OCI-LY7 (cell line): Measurements from ENCODE around the gene DNASE2B.

ENCODE experiments used
- CTCF ChIP-seq: fragments of 200-600 bp; sonication (generic); conservative IDR thresholded peaks from 2 replicates; pipeline ENCODE4 v1.5.1; 2014; ENCODE audit warnings: mild to moderate bottlenecking, antibody characterized with exemption, low read length, moderate library complexity, mixed read lengths
- EZH2phosphoT487 ChIP-seq: fragments of 200-600 bp; sonication (generic); IDR thresholded peaks from 2 replicates; pipeline ENCODE4 v1.6.1; 2018; ENCODE audit warnings: low read depth, borderline replicate concordance, mild to moderate bottlenecking, mixed run types, antibody characterized with exemption, low read length, moderate library complexity, mixed read lengths

GRCh38 chr1:84390226-84390625 lies 8.1 kb upstream of the DNASE2B start:
- no peak for TF ChIP-seq CTCF
- TF ChIP-seq EZH2phosphoT487, result no peak
